HUES48 (cell line): ENCODE results near the gene PCSK7.

ENCODE experiments used
- H3K27ac ChIP-seq: one replicate; pipeline ENCODE4 v1.7.0; 2013; ENCODE audit warnings: low read depth, low read length, inconsistent platforms
- H3K27me3 ChIP-seq: 2 replicates; pipeline ENCODE4 v1.6.1; 2013; ENCODE audit warnings: mild to moderate bottlenecking, low read length; ENCODE audit not compliant: control insufficient read depth, insufficient read depth
- H3K36me3 ChIP-seq: 2 replicates; pipeline ENCODE4 v1.6.1; 2013; ENCODE audit warnings: low read length; ENCODE audit not compliant: control insufficient read depth, insufficient read depth
- H3K4me1 ChIP-seq: 2 replicates; pipeline ENCODE4 v1.6.1; 2013; ENCODE audit warnings: mild to moderate bottlenecking, low read length; ENCODE audit not compliant: control insufficient read depth, insufficient read depth
- H3K4me3 ChIP-seq: 2 replicates; pipeline ENCODE4 v1.5.1; 2013; ENCODE audit warnings: mild to moderate bottlenecking, low read depth, low read length
- H3K9ac ChIP-seq: 2 replicates; pipeline ENCODE4 v1.6.1; 2013; ENCODE audit warnings: mild to moderate bottlenecking, low read depth, low read length, moderate library complexity
- H3K9me3 ChIP-seq: 2 replicates; pipeline ENCODE4 v1.6.1; 2013; ENCODE audit warnings: low read length; ENCODE audit not compliant: control insufficient read depth, insufficient read depth

Gene PCSK7

GRCh38 chr11:117177534-117178209 lies 54.2 kb downstream of the PCSK7 start:
- peaks cover 9% of the 10 kb centered on the region; the same call in 1 of the 2 replicates for H3K27me3 ChIP-seq
- peak overlapping the region; percentile 85 for H3K27ac ChIP-seq
- no peak overlapping the region for H3K9ac ChIP-seq
- H3K36me3 ChIP-seq: peaks cover 10% of the 10 kb centered on the region
- peak overlapping the region; percentile 90 for H3K4me3 ChIP-seq
- H3K9me3 ChIP-seq: no peaks in the 10 kb centered on the region
- peaks cover 19% of the 10 kb centered on the region for H3K4me1 ChIP-seq

- Histone ChIP-seq H3K4me1 (peaks cover 19% of the 10 kb centered on the region), H3K4me3 (no peak overlapping the region), H3K9me3 (no peaks in the 10 kb centered on the region), H3K36me3 (peaks cover 15% of the 10 kb centered on the region), H3K27ac (no peak overlapping the region), H3K9ac (no peak overlapping the region), H3K27me3 (peaks cover 9% of the 10 kb centered on the region; the same call in 1 of the 2 replicates)
Measured at GRCh38 chr11:117176186-117176585, 55.7 kb downstream of the PCSK7 start.

GRCh38 chr11:117175781-117176180 lies 56.1 kb downstream of the PCSK7 start:
- H3K27ac ChIP-seq: no peak overlapping the region
- H3K36me3 ChIP-seq: peaks cover 19% of the 10 kb centered on the region
- H3K27me3 ChIP-seq: peaks cover 9% of the 10 kb centered on the region; the same call in 1 of the 2 replicates
- no peak overlapping the region for H3K9ac ChIP-seq
- no peaks in the 10 kb centered on the region for H3K9me3 ChIP-seq
- peaks cover 16% of the 10 kb centered on the region for H3K4me1 ChIP-seq
- H3K4me3 ChIP-seq: no peak overlapping the region

GRCh38 chr11:117175104-117175503 lies 56.8 kb downstream of the PCSK7 start:
- Histone ChIP-seq H3K27me3 (peaks cover 6% of the 10 kb centered on the region; the same call in 1 of the 2 replicates), H3K27ac (peak overlapping the region; percentile 7), H3K4me1 (peaks cover 14% of the 10 kb centered on the region), H3K36me3 (peaks cover 25% of the 10 kb centered on the region), H3K4me3 (no peak overlapping the region), H3K9ac (no peak overlapping the region), H3K9me3 (no peaks in the 10 kb centered on the region)

- H3K27ac ChIP-seq: no peak overlapping the region
Measured at GRCh38 chr11:117172724-117173421, 59.0 kb downstream of the PCSK7 start.

DNA sequence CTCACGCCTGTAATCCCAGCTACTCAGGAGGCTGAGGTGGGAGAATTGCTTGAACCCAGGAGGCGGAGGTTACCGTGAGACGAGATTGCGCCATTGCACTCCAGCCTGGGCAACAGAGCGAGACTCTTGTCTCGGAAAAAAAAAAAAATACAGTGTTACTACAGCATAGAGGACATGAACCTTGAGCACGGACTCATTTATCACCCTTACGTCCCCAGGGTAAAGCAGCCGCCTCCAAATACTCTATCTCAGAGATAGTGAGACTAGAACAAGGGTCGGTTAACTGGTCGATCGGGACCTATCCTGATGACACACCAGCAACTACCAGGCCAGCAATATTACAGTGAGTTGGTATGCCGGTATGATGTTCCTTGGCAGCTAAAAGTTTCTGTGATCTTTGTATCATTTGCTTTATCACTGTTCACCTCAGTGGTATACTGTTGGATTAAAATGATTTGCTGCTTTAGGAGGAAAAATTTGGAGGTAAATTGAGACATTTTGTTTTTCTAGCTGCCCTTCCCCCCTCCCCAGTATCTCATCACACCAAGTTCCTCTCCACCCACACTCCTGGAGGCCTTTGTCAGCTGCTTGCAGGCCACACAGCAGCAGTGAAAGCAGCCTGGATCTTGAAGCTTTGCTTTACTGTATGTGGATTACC lies 60.3 kb downstream of the PCSK7 start:
- Histone ChIP-seq H3K4me3 (no peak overlapping the region), H3K4me1 (no peaks in the 10 kb centered on the region), H3K36me3 (peaks cover 59% of the 10 kb centered on the region), H3K9me3 (no peaks in the 10 kb centered on the region), H3K27ac (peak overlapping the region; percentile 76), H3K27me3 (no peaks in the 10 kb centered on the region), H3K9ac (no peak overlapping the region)

More at GRCh38 chr11:117172724-117173421, 59.0 kb downstream of the PCSK7 start:
- Histone ChIP-seq H3K27me3 (no peaks in the 10 kb centered on the region), H3K36me3 (peaks cover 46% of the 10 kb centered on the region), H3K4me3 (no peak overlapping the region), H3K9ac (no peak overlapping the region), H3K4me1 (0 out of 2 replicates have a peak, but pooled peaks cover 1% of the 10 kb centered on the region), H3K9me3 (no peaks in the 10 kb centered on the region)

- H3K36me3 ChIP-seq: peaks cover 63% of the 10 kb centered on the region
- H3K27ac ChIP-seq: peak overlapping the region; percentile 76
- no peaks in the 10 kb centered on the region for H3K4me1 ChIP-seq
- no peaks in the 10 kb centered on the region for H3K27me3 ChIP-seq
- no peak overlapping the region for H3K9ac ChIP-seq
- H3K9me3 ChIP-seq: no peaks in the 10 kb centered on the region
- H3K4me3 ChIP-seq: no peak overlapping the region
Measured at GRCh38 chr11:117171007-117171403, 60.9 kb downstream of the PCSK7 start.

DNA sequence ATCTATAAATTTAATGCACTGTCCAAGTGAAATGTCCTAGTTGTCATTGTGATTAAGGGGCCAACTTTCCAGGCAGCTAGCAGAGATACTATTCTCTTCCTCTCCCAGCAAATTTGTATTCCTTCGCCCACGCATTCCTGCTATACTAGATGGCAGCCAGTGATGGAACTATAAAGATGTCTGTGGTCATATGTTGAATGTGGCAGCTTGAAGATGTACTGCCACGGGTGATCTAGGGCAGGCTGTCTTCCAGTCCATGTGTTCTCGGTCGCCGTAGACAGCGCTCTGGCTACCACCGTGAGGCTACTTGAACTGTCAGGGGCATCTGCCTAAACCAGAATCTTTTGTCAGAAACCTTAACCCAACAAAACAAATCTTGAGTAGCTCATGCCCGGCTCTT lies 61.7 kb downstream of the PCSK7 start:
- Histone ChIP-seq H3K27ac (no peak overlapping the region), H3K27me3 (no peaks in the 10 kb centered on the region), H3K4me3 (no peak overlapping the region), H3K4me1 (no peaks in the 10 kb centered on the region), H3K9me3 (no peaks in the 10 kb centered on the region), H3K36me3 (peaks cover 70% of the 10 kb centered on the region), H3K9ac (no peak overlapping the region)

- Histone ChIP-seq H3K36me3 (peaks cover 72% of the 10 kb centered on the region), H3K27ac (no peak overlapping the region), H3K9ac (no peak overlapping the region), H3K4me3 (no peak overlapping the region), H3K27me3 (no peaks in the 10 kb centered on the region), H3K9me3 (no peaks in the 10 kb centered on the region), H3K4me1 (no peaks in the 10 kb centered on the region)
Measured at GRCh38 chr11:117169736-117170135, 62.1 kb downstream of the PCSK7 start.

GRCh38 chr11:117166491-117166890 lies 65.4 kb downstream of the PCSK7 start:
- Histone ChIP-seq H3K4me3 (no peak overlapping the region), H3K36me3 (peaks cover 94% of the 10 kb centered on the region)

GRCh38 chr11:117160826-117161225 lies 71.0 kb downstream of the PCSK7 start:
- H3K9ac ChIP-seq: no peak overlapping the region
- H3K27ac ChIP-seq: no peak overlapping the region
- no peak overlapping the region for H3K4me3 ChIP-seq
- peaks cover 87% of the 10 kb centered on the region for H3K36me3 ChIP-seq
- H3K4me1 ChIP-seq: no peaks in the 10 kb centered on the region
- no peaks in the 10 kb centered on the region for H3K27me3 ChIP-seq
- no peaks in the 10 kb centered on the region for H3K9me3 ChIP-seq

More at GRCh38 chr11:117166491-117166890, 65.4 kb downstream of the PCSK7 start:
- Histone ChIP-seq H3K9ac (no peak overlapping the region), H3K27ac (no peak overlapping the region), H3K4me1 (no peaks in the 10 kb centered on the region), H3K9me3 (no peaks in the 10 kb centered on the region), H3K27me3 (no peaks in the 10 kb centered on the region)
